Muscle layer of duodenum (tissue), 2 donors: Measurements from ENCODE around the gene FOXP4.

Experiments
- H3K27ac ChIP-seq: one replicate; pipeline ENCODE4 v1.7.0; 2013; ENCODE audit warnings: mild to moderate bottlenecking, low read length
- H3K27me3 ChIP-seq: one replicate; pipeline ENCODE4 v1.7.0; 2013; ENCODE audit warnings: low read depth, mild to moderate bottlenecking, control low read depth, low read length
- H3K36me3 ChIP-seq, 2 donors: one replicate each; pipeline ENCODE4 v1.7.0; 2013; ENCODE audit warnings: low read length in 2 of 2, control low read depth in 1 of 2, mild to moderate bottlenecking in 1 of 2; ENCODE audit not compliant: insufficient read depth in 2 of 2, control insufficient read depth in 1 of 2
- H3K4me1 ChIP-seq, 2 donors: one replicate each; pipeline ENCODE4 v1.7.0; 2013; ENCODE audit warnings: low read length in 2 of 2, mild to moderate bottlenecking in 2 of 2, control low read depth in 1 of 2, moderate library complexity in 1 of 2; ENCODE audit not compliant: insufficient read depth in 2 of 2, control insufficient read depth in 1 of 2
- H3K4me3 ChIP-seq, 2 donors: one replicate each; pipeline ENCODE4 v1.7.0; 2013; ENCODE audit warnings: low read length in 2 of 2, low read depth in 1 of 2, mild to moderate bottlenecking in 1 of 2
- H3K9me3 ChIP-seq, 2 donors: one replicate each; pipeline ENCODE4 v1.7.0; 2013; ENCODE audit warnings: low read length in 2 of 2, control low read depth in 1 of 2, mild to moderate bottlenecking in 1 of 2; ENCODE audit not compliant: control insufficient read depth in 1 of 2
- donor health status: healthy.

The FOXP4 gene

GRCh38 chr6:41570259-41570615 lies 24.1 kb downstream of the FOXP4 start:
- no peaks in the 10 kb centered on the region for H3K27me3 ChIP-seq
- no peak overlapping the region for H3K4me3 ChIP-seq
- no peaks in the 10 kb centered on the region for H3K9me3 ChIP-seq
- H3K4me1 ChIP-seq: peaks cover 5 to 26% of the 10 kb centered on the region in 2 donors
- peaks cover 14 to 31% of the 10 kb centered on the region in 2 donors for H3K36me3 ChIP-seq
- no peak overlapping the region for H3K27ac ChIP-seq

- H3K27ac ChIP-seq: no peak overlapping the region
- H3K4me1 ChIP-seq: peaks cover 5 to 26% of the 10 kb centered on the region in 2 donors
- no peaks in the 10 kb centered on the region for H3K27me3 ChIP-seq
- no peak overlapping the region for H3K4me3 ChIP-seq
- H3K36me3 ChIP-seq: peaks cover 11 to 24% of the 10 kb centered on the region in 2 donors
- no peaks in the 10 kb centered on the region for H3K9me3 ChIP-seq
These were observed 25.0 kb downstream of the FOXP4 start for GRCh38 chr6:41571021-41571780.

GRCh38 chr6:41572613-41573012 lies 26.4 kb downstream of the FOXP4 start:
- Histone ChIP-seq H3K9me3 (no peaks in the 10 kb centered on the region), H3K27ac (no peak overlapping the region), H3K4me1 (peaks cover 9 to 29% of the 10 kb centered on the region in 2 donors), H3K4me3 (no peak overlapping the region), H3K27me3 (no peaks in the 10 kb centered on the region), H3K36me3 (peaks cover 0 to 10% of the 10 kb centered on the region in 2 donors)

- Histone ChIP-seq H3K4me1 (peaks cover 15 to 32% of the 10 kb centered on the region in 2 donors), H3K27me3 (no peaks in the 10 kb centered on the region), H3K9me3 (no peaks in the 10 kb centered on the region), H3K36me3 (peaks cover 0 to 5% of the 10 kb centered on the region in 2 donors), H3K27ac (no peak overlapping the region), H3K4me3 (no peak overlapping the region)
These were observed 27.1 kb downstream of the FOXP4 start for GRCh38 chr6:41573276-41573675.

GRCh38 chr6:41573985-41574384 lies 27.8 kb downstream of the FOXP4 start:
- H3K4me3 ChIP-seq: no peak overlapping the region
- H3K27ac ChIP-seq: no peak overlapping the region
- peaks cover 15 to 30% of the 10 kb centered on the region in 2 donors for H3K4me1 ChIP-seq
- H3K9me3 ChIP-seq: no peaks in the 10 kb centered on the region
- no peaks in the 10 kb centered on the region for H3K27me3 ChIP-seq
- H3K36me3 ChIP-seq: peaks cover 0 to 5% of the 10 kb centered on the region in 2 donors

- peaks cover 18 to 19% of the 10 kb centered on the region in 2 donors for H3K4me1 ChIP-seq
- no peaks in the 10 kb centered on the region for H3K9me3 ChIP-seq
- H3K36me3 ChIP-seq: peaks cover 0 to 5% of the 10 kb centered on the region in 2 donors
- H3K27me3 ChIP-seq: no peaks in the 10 kb centered on the region
- H3K4me3 ChIP-seq: no peak overlapping the region
- no peak overlapping the region for H3K27ac ChIP-seq
These were observed 29.4 kb downstream of the FOXP4 start for GRCh38 chr6:41575598-41575997.

GRCh38 chr6:41576667-41577066 lies 30.5 kb downstream of the FOXP4 start:
- no peaks in the 10 kb centered on the region for H3K27me3 ChIP-seq
- no peak overlapping the region for H3K27ac ChIP-seq
- peaks cover 24 to 30% of the 10 kb centered on the region in 2 donors for H3K4me1 ChIP-seq
- H3K36me3 ChIP-seq: peaks cover 0 to 5% of the 10 kb centered on the region in 2 donors
- no peaks in the 10 kb centered on the region for H3K9me3 ChIP-seq
- no peak overlapping the region for H3K4me3 ChIP-seq

GRCh38 chr6:41577356-41578216 lies 31.4 kb downstream of the FOXP4 start:
- Histone ChIP-seq H3K36me3 (peaks cover 0 to 5% of the 10 kb centered on the region in 2 donors), H3K27ac (no peak overlapping the region), H3K4me1 (peaks cover 24 to 34% of the 10 kb centered on the region in 2 donors), H3K27me3 (no peaks in the 10 kb centered on the region), H3K4me3 (no peak overlapping the region), H3K9me3 (no peaks in the 10 kb centered on the region)

- peaks cover 24 to 34% of the 10 kb centered on the region in 2 donors for H3K4me1 ChIP-seq
- H3K27ac ChIP-seq: no peak overlapping the region
- no peak overlapping the region for H3K4me3 ChIP-seq
- no peaks in the 10 kb centered on the region for H3K9me3 ChIP-seq
- no peaks in the 10 kb centered on the region for H3K27me3 ChIP-seq
- H3K36me3 ChIP-seq: peaks cover 0 to 3% of the 10 kb centered on the region in 2 donors
These were observed 32.3 kb downstream of the FOXP4 start for GRCh38 chr6:41578217-41579087.

- peaks cover 24 to 34% of the 10 kb centered on the region in 2 donors for H3K4me1 ChIP-seq
- H3K27ac ChIP-seq: no peak overlapping the region
- no peak overlapping the region for H3K4me3 ChIP-seq
- peaks cover 0 to under 1% of the 10 kb centered on the region in 2 donors for H3K36me3 ChIP-seq
- H3K9me3 ChIP-seq: no peaks in the 10 kb centered on the region
- no peaks in the 10 kb centered on the region for H3K27me3 ChIP-seq
These were observed 33.0 kb downstream of the FOXP4 start for GRCh38 chr6:41579088-41579610.
